GM10266 (cell line): ENCODE results near the gene VRK1.
"Not testable (repeated sequence)": the region's sequence is repeated elsewhere in the genome, so short reads cannot be mapped to it uniquely, and the experiment has no call there.

ENCODE experiments used
- DNase-seq: peaks from one replicate; pipeline ENCODE4 v3.0.0; 2012; ENCODE audit errors: extremely low spot score
- TF ChIP-seq, protein P1 (sequence below): IDR thresholded peaks from 2 replicates; pipeline ENCODE4 v1.5.1; 2012; ENCODE audit warnings: mild to moderate bottlenecking, low read depth; ENCODE audit not compliant: control insufficient read depth, insufficient read depth; ENCODE audit errors: missing control alignments

Gene VRK1

DNA sequence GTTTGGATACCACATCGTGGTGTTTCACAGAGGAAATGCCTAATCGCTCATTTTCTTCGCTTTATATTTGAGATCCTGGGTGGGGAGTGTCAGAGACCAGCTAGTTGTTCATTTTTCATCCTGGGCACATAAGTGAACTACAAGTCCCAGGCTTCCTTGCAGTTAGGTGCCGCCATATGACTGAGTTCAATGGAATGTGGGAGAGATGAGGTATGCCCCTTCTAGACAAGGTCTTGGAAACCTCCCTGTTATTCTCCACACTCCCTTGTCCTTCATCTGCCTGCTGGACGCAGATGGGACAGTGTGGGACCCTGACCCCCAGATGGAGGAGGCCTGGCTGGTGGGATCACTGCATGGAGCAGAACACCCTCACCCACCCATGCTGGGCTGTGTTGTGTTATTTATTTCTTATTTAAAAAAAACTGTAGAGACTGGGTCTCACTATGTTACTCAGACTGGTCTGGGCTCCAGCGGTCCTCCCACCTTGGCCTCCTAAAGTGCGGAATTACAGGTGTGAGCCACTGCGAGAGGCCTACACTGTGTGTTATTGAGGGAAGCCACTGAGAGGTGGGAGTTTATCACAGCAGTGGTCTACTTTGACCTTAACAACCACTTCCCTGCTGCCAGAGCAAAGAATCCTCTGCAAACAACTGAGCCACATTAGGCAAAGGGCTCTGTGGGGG, 42.9 kb upstream of the VRK1 start:
- DNase-seq, result no peak
- TF ChIP-seq, protein P1, sequence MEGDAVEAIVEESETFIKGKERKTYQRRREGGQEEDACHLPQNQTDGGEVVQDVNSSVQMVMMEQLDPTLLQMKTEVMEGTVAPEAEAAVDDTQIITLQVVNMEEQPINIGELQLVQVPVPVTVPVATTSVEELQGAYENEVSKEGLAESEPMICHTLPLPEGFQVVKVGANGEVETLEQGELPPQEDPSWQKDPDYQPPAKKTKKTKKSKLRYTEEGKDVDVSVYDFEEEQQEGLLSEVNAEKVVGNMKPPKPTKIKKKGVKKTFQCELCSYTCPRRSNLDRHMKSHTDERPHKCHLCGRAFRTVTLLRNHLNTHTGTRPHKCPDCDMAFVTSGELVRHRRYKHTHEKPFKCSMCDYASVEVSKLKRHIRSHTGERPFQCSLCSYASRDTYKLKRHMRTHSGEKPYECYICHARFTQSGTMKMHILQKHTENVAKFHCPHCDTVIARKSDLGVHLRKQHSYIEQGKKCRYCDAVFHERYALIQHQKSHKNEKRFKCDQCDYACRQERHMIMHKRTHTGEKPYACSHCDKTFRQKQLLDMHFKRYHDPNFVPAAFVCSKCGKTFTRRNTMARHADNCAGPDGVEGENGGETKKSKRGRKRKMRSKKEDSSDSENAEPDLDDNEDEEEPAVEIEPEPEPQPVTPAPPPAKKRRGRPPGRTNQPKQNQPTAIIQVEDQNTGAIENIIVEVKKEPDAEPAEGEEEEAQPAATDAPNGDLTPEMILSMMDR, result no peak

DNA sequence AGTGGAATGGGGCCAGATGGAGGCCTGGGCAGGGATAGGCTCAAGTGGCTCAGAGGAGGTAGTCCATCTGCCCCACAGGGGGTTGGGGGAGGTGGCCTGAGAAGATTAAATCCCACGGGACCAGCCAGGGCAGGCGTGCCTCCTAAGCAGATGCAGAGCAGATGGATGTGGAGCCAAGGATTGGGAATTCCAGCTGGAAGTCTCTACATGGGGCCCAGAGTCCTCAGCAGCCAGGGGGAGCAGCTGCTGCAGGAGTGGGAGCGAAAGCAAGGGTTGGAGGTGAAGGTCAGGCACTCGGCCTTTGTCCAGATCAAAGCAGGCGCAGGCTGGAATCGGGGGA, 42.4 kb upstream of the VRK1 start:
- TF ChIP-seq, protein P1, result no peak
- no peak for DNase-seq

DNA sequence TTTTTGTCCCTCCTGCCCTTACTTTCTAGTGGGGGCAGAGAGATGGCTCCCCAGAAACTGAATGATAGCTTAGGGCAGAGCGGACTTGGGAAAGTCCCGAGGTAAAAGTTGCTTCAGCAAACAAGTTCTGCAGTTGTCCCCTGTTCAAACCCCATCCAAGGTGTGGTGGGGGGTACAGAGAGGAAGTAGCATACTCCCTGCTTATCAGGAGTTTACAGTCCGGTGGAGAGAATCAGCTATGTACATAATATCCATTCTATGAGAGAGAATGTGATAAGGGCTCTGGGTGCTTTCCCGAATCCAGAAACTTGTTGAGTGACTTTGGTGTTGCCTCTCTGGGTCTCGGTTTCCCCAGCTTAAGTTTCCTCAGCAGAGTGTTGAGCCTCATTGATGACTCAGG, 40.4 kb upstream of the VRK1 start:
- DNase-seq, result no peak
- TF ChIP-seq, protein P1, result no peak

DNA sequence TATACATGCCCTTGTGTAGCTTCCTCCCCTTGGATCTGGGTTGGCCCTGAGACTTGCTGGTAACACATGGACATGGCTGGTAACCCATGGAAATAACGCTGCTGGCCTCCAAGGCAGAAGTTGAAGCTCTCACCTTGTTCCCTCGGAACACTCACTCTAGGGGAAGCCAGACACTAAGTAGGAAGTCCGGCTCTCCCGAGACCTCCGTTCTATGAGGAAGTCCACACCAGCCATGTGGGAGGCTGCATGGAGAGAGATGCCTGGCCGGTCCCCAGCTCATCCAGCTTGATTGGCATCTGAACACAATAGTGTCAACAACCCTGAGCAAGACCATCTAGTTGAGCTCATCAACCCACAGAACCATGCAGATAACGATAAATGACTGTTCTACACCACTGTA, 39.7 kb upstream of the VRK1 start:
- DNase-seq, result no peak
- TF ChIP-seq, protein P1, result no peak

DNA sequence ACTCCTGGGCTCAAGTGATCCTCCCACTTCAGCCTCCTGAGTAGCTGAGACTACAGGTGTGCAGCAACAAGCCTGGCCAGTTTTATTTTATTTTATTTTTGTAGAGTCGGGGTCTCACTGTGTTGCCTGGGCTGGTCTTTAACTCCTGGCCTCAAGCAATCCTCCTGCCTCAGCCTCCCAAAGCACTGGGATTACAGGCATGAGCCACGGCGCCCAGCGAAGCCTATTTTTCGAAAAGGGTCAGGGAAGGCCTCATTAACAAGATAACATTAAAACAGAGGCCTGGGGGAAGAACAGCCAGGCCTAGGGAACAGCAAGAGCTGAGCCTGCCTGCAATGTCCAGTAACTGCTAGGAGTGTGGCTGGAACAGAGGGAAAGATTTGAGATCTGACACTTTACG, 36.1 kb upstream of the VRK1 start:
- TF ChIP-seq, protein P1, result no peak
- no peak for DNase-seq

DNA sequence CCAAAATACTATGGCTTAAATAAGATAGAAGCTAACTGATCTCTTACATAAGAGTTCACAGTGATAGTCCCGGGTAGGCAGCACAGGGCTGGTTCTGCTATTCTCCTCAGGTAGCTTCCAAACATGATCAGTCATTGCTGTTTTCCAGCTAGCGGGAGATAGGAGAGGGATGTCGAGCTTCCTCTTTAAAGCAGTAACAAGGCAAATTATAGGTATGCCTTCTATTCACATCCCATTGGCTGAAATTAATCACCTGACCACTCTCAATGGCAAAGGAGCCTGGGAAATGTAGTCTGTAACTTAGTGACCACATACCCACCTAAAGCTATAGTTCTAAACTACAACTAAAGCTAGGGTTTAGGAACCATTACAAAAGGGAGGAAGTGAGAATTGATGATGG, 34.5 kb upstream of the VRK1 start:
- DNase-seq, result peak; percentile 74
- TF ChIP-seq, protein P1, result no peak

DNA sequence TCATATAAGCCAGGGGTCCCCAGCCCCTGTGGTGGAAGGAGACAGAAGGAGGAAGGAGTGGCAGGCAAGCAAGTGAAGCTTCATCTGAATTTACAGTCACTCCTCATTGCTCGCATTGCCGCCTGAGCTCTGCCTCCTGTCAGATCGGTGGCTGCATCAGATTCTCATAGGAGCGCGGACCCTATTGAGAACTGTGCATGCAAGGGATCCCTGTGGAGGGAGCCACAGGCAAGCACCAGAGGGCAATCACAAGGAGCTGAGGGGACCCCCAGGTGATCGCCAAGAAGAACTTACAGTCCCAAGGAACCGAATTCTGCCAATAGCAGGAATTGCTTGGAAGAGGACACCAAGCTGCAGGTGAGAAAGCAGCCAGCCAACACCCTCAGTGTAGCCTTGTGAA, 33.2 kb upstream of the VRK1 start:
- DNase-seq, result no peak
- TF ChIP-seq, protein P1, result no peak

DNA sequence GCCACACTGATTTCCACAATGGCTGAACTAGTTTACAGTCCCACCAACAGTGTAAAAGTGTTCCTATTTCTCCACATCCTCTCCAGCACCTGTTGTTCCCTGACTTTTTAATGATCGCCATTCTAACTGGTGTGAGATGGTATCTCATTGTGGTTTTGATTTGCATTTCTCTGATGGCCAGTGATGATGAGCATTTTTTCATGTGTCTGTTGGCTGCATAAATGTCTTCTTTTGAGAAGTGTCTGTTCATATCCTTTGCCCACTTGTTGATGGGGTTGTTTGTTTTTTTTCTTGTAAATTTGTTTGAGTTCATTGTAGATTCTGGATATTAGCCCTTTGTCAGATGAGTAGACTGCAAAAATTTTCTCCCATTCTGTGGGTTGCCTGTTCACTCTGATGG, 32.0 kb upstream of the VRK1 start:
- not testable (repeated sequence) for DNase-seq
